ENCODE data around the gene NECAB2. TPM values are rescaled to one million over a fixed set of nuclear protein-coding genes. Genes with fewer than 3 reads are reported as not detected.
"Not testable (repeated sequence)": the region's sequence is repeated elsewhere in the genome, so short reads cannot be mapped to it uniquely, and the experiment has no call there.

Gene NECAB2
- total RNA-seq, 1 donor from 2014 or later = 1.9 TPM

- DNase-seq = no peak
Observed at GRCh38 chr16:83936581-83937165, 31.4 kb upstream of the NECAB2 start.

GRCh38 chr16:83937267-83937666 is 30.8 kb upstream of the NECAB2 start:
- DNase-seq = no peak

- DNase-seq = no peak
Observed at GRCh38 chr16:83937922-83938885, 29.8 kb upstream of the NECAB2 start.

GRCh38 chr16:83939266-83939855 is 28.7 kb upstream of the NECAB2 start:
- DNase-seq = no peak

GRCh38 chr16:83940119-83940518 is 27.9 kb upstream of the NECAB2 start:
- no peak for DNase-seq

GRCh38 chr16:83940630-83941378 is 27.2 kb upstream of the NECAB2 start:
- DNase-seq = no peak

- DNase-seq = not testable (repeated sequence)
Observed at GRCh38 chr16:83941546-83941945, 26.5 kb upstream of the NECAB2 start.

- no peak for DNase-seq
Observed at GRCh38 chr16:83942074-83942473, 26.0 kb upstream of the NECAB2 start.

- DNase-seq = no peak
Observed at GRCh38 chr16:83942815-83943515, 25.1 kb upstream of the NECAB2 start.

GRCh38 chr16:83943516-83944050 is 24.5 kb upstream of the NECAB2 start:
- DNase-seq = no peak

GRCh38 chr16:83945587-83945986 is 22.5 kb upstream of the NECAB2 start:
- no peak for DNase-seq

GRCh38 chr16:83946154-83946780 is 21.8 kb upstream of the NECAB2 start:
- no peak for DNase-seq

- DNase-seq = no peak
Observed at GRCh38 chr16:83946781-83947566, 21.1 kb upstream of the NECAB2 start.

- DNase-seq = no peak
Observed at GRCh38 chr16:83947642-83948234, 20.3 kb upstream of the NECAB2 start.

GRCh38 chr16:83948914-83949723 is 18.9 kb upstream of the NECAB2 start:
- no peak for DNase-seq

GRCh38 chr16:83949724-83950001 is 18.4 kb upstream of the NECAB2 start:
- no peak for DNase-seq

- DNase-seq = not testable (repeated sequence)
Observed at GRCh38 chr16:83950862-83951399, 17.1 kb upstream of the NECAB2 start.

GRCh38 chr16:83951544-83951943 is 16.5 kb upstream of the NECAB2 start:
- DNase-seq = no peak

- DNase-seq = no peak
Observed at GRCh38 chr16:83952587-83952939, 15.5 kb upstream of the NECAB2 start.
